ENCODE measurements around the gene HOXC10. TPM values are rescaled to one million over a fixed set of nuclear protein-coding genes. Genes with fewer than 3 reads are reported as not detected.

The HOXC10 gene
- total and polyA plus RNA-seq, 3 experiments from 2014 or later, result not detected

GRCh38 chr12:54000116-54001114, 15.5 kb downstream of the HOXC10 start, which contains the start of gene HOXC9:
TSS of gene HOXC9 (plus strand) at chr12:54000161. CDS start at chr12:54000189, 28 bp downstream.
- Histone ChIP-seq H3K4me3 (ENCODE audit: low read length) (peak within 1 kb of the TSS; percentile 26), H3K27me3 (ENCODE audit: insufficient read depth, low read length, poor library complexity, severe bottlenecking) (peaks cover 91% of the 10 kb centered on the region), H3K36me3 (ENCODE audit: insufficient read depth, low read length) (no peaks in the 10 kb centered on the region), H3K27ac (ENCODE audit: low read depth, low read length) (peak within 1 kb of the TSS; percentile 65), H3K9me3 (ENCODE audit: low read length) (no peaks in the 10 kb centered on the region), H3K4me1 (ENCODE audit: insufficient read depth, low read length) (peaks cover 34% of the 10 kb centered on the region)
- no peaks in the 10 kb centered on the region for H3K36me3 Mint-ChIP-seq
- H3K4me3 Mint-ChIP-seq, result peak within 1 kb of the TSS; percentile 32 to 65 (median 51)
- H3K9me3 Mint-ChIP-seq, result peaks cover 0 to 2% (median 0%) of the 10 kb centered on the region in 5 donors
- DNase-seq, result no peak
- CTCF ChIA-PET, result interaction anchor here (0.6 to 15.2 kb wide), 8 partner anchors 8 to 216 kb away, joined by 3 to 216 read pairs (median 3); partner anchors contain the start of gene HOXC8
- H3K27ac Mint-ChIP-seq, result peak within 1 kb of the TSS in 2 of 8 donors; percentile 34 to 78
- peaks cover 89 to 94% of the 10 kb centered on the region in 2 donors for H3K27me3 Mint-ChIP-seq
- POLR2A ChIA-PET, result interaction anchor here (1.2 kb wide), 1 partner anchor 191 kb away, joined by 5 read pairs; no protein-coding TSS in a partner anchor
- H3K4me1 Mint-ChIP-seq, result peaks cover 22 to 49% (median 23%) of the 10 kb centered on the region in 3 donors

GRCh38 chr12:54001283-54002187, 16.6 kb downstream of the HOXC10 start:
- no peak overlapping the region for H3K4me3 ChIP-seq (ENCODE audit: low read length)
- DNase-seq, result no peak
- H3K36me3 ChIP-seq (ENCODE audit: insufficient read depth, low read length), result no peaks in the 10 kb centered on the region
- Mint-ChIP-seq H3K27ac (peak overlapping the region in 1 of 8 donors; percentile 78), H3K36me3 (no peaks in the 10 kb centered on the region), H3K4me1 (peaks cover 20 to 49% (median 28%) of the 10 kb centered on the region in 3 donors), H3K27me3 (peaks cover 91 to 96% of the 10 kb centered on the region in 2 donors), H3K4me3 (peak overlapping the region in 4 of 7 donors; percentile 4 to 43 (median 22)), H3K9me3 (peaks cover 0 to 4% (median 0%) of the 10 kb centered on the region in 5 donors)
- ChIA-PET POLR2A (no interaction called here), CTCF (interaction anchor here (0.6 to 15.2 kb wide), 6 partner anchors 14 to 299 kb away, joined by 3 to 216 read pairs (median 4); no protein-coding TSS in a partner anchor)
- peaks cover 28% of the 10 kb centered on the region for H3K4me1 ChIP-seq (ENCODE audit: insufficient read depth, low read length)
- H3K27me3 ChIP-seq (ENCODE audit: insufficient read depth, low read length, poor library complexity, severe bottlenecking), result peaks cover 91% of the 10 kb centered on the region
- no peak overlapping the region for H3K27ac ChIP-seq (ENCODE audit: low read depth, low read length)
- no peaks in the 10 kb centered on the region for H3K9me3 ChIP-seq (ENCODE audit: low read length)

- DNase-seq, result no peak
- H3K27ac Mint-ChIP-seq, result peak overlapping the region in 3 of 8 donors; percentile 69 to 82 (median 78)
- POLR2A ChIA-PET, result interaction anchor here (0.6 kb wide), 1 partner anchor 189 kb away, joined by 3 read pairs; no protein-coding TSS in a partner anchor
Observed at GRCh38 chr12:54002278-54002914, 17.4 kb downstream of the HOXC10 start.

GRCh38 chr12:54002915-54003389, 18.0 kb downstream of the HOXC10 start:
- Mint-ChIP-seq H3K27me3 (peaks cover 85 to 98% of the 10 kb centered on the region in 2 donors), H3K4me1 (peaks cover 15 to 41% (median 23%) of the 10 kb centered on the region in 3 donors), H3K36me3 (no peaks in the 10 kb centered on the region), H3K4me3 (peak overlapping the region in 1 of 7 donors; percentile 5), H3K27ac (peak overlapping the region in 2 of 8 donors; percentile 78 to 80), H3K9me3 (peaks cover 0 to 4% (median 0%) of the 10 kb centered on the region in 5 donors)
- Histone ChIP-seq H3K27me3 (ENCODE audit: insufficient read depth, low read length, poor library complexity, severe bottlenecking) (peaks cover 91% of the 10 kb centered on the region), H3K4me1 (ENCODE audit: insufficient read depth, low read length) (peaks cover 18% of the 10 kb centered on the region), H3K36me3 (ENCODE audit: insufficient read depth, low read length) (no peaks in the 10 kb centered on the region), H3K9me3 (ENCODE audit: low read length) (no peaks in the 10 kb centered on the region), H3K4me3 (ENCODE audit: low read length) (no peak overlapping the region), H3K27ac (ENCODE audit: low read depth, low read length) (no peak overlapping the region)
- ChIA-PET POLR2A (interaction anchor here (0.6 kb wide), 1 partner anchor 189 kb away, joined by 3 read pairs; no protein-coding TSS in a partner anchor), CTCF (interaction anchor here (15.2 kb wide), 1 partner anchor 202 kb away, joined by 216 read pairs; no protein-coding TSS in a partner anchor)
- DNase-seq, result no peak

More at GRCh38 chr12:54002278-54002914, 17.4 kb downstream of the HOXC10 start:
- Mint-ChIP-seq H3K4me3 (peak overlapping the region in 1 of 7 donors; percentile 5), H3K4me1 (peaks cover 20 to 45% (median 28%) of the 10 kb centered on the region in 3 donors), H3K9me3 (peaks cover 0 to 4% (median 0%) of the 10 kb centered on the region in 5 donors), H3K27me3 (peaks cover 85 to 98% of the 10 kb centered on the region in 2 donors), H3K36me3 (no peaks in the 10 kb centered on the region)
- H3K4me1 ChIP-seq (ENCODE audit: insufficient read depth, low read length), result peaks cover 22% of the 10 kb centered on the region
- no peak overlapping the region for H3K4me3 ChIP-seq (ENCODE audit: low read length)
- H3K9me3 ChIP-seq (ENCODE audit: low read length), result no peaks in the 10 kb centered on the region
- CTCF ChIA-PET, result interaction anchor here (0.7 to 15.2 kb wide), 2 partner anchors 189 to 203 kb away, joined by 3 to 216 read pairs; no protein-coding TSS in a partner anchor
- no peaks in the 10 kb centered on the region for H3K36me3 ChIP-seq (ENCODE audit: insufficient read depth, low read length)
- no peak overlapping the region for H3K27ac ChIP-seq (ENCODE audit: low read depth, low read length)
- H3K27me3 ChIP-seq (ENCODE audit: insufficient read depth, low read length, poor library complexity, severe bottlenecking), result peaks cover 91% of the 10 kb centered on the region

GRCh38 chr12:54003625-54004024, 18.7 kb downstream of the HOXC10 start:
- peaks cover 83 to 98% of the 10 kb centered on the region in 2 donors for H3K27me3 Mint-ChIP-seq
- peaks cover 90% of the 10 kb centered on the region for H3K27me3 ChIP-seq (ENCODE audit: insufficient read depth, low read length, poor library complexity, severe bottlenecking)
- H3K4me1 ChIP-seq (ENCODE audit: insufficient read depth, low read length), result peaks cover 18% of the 10 kb centered on the region
- no peaks in the 10 kb centered on the region for H3K36me3 ChIP-seq (ENCODE audit: insufficient read depth, low read length)
- no peak for DNase-seq
- H3K27ac ChIP-seq (ENCODE audit: low read depth, low read length), result no peak overlapping the region
- peaks cover 0 to 4% (median 0%) of the 10 kb centered on the region in 5 donors for H3K9me3 Mint-ChIP-seq
- H3K36me3 Mint-ChIP-seq, result no peaks in the 10 kb centered on the region
- H3K4me3 Mint-ChIP-seq, result peak overlapping the region in 1 of 7 donors; percentile 5
- H3K4me1 Mint-ChIP-seq, result peaks cover 16 to 41% (median 17%) of the 10 kb centered on the region in 3 donors
- H3K27ac Mint-ChIP-seq, result peak overlapping the region in 1 of 8 donors; percentile 78
- H3K4me3 ChIP-seq (ENCODE audit: low read length), result no peak overlapping the region
- POLR2A ChIA-PET, result no interaction called here
- H3K9me3 ChIP-seq (ENCODE audit: low read length), result no peaks in the 10 kb centered on the region
- CTCF ChIA-PET, result interaction anchor here (1.3 to 15.2 kb wide), 3 partner anchors 186 to 210 kb away, joined by 5 to 216 read pairs (median 95); partner anchors contain the start of gene SMUG1

GRCh38 chr12:54004063-54004840, 19.3 kb downstream of the HOXC10 start:
- Histone ChIP-seq H3K27ac (ENCODE audit: low read depth, low read length) (no peak overlapping the region), H3K27me3 (ENCODE audit: insufficient read depth, low read length, poor library complexity, severe bottlenecking) (peaks cover 85% of the 10 kb centered on the region), H3K36me3 (ENCODE audit: insufficient read depth, low read length) (no peaks in the 10 kb centered on the region), H3K4me1 (ENCODE audit: insufficient read depth, low read length) (peaks cover 21% of the 10 kb centered on the region), H3K9me3 (ENCODE audit: low read length) (no peaks in the 10 kb centered on the region), H3K4me3 (ENCODE audit: low read length) (no peak overlapping the region)
- Mint-ChIP-seq H3K27ac (peak overlapping the region in 1 of 8 donors; percentile 78), H3K4me1 (peaks cover 13 to 43% (median 20%) of the 10 kb centered on the region in 3 donors), H3K27me3 (peaks cover 79 to 97% of the 10 kb centered on the region in 2 donors), H3K9me3 (peaks cover 0 to 4% (median 0%) of the 10 kb centered on the region in 5 donors), H3K36me3 (no peaks in the 10 kb centered on the region), H3K4me3 (peak overlapping the region in 1 of 7 donors; percentile 5)
- CTCF ChIA-PET, result interaction anchor here (0.7 to 15.2 kb wide), 6 partner anchors 16 to 210 kb away, joined by 3 to 216 read pairs (median 4); partner anchors contain the start of genes HOXC10 and SMUG1
- POLR2A ChIA-PET, result no interaction called here
- DNase-seq, result no peak
